ENCODE data around the gene SLC6A9. TPM values are rescaled to one million over a fixed set of nuclear protein-coding genes. Genes with fewer than 3 reads are reported as not detected.

Gene SLC6A9
- total and polyA plus RNA-seq, 2 experiments from 2014 or later = 13.5 to 25.3 TPM

DNA sequence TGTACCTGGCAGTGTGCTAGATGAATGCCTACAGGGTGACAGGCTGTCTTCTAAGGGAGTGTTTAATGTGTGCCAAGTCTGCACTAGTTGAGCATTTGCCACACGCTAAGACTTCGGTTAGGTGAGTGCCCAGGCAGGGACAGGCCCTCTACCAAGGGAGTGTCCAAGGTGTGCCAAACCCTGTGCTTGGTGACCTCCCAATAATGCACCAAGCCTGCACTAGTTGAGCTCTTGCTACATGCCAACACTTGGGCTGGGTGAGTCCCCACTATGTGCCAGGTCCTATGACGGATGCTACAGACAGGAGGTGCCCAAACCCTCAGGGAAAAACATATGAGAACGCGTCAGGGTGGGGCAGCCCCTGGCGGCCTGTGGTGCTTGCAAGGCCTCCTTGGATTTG is 10.8 kb downstream of the SLC6A9 start:
- H3K36me3 ChIP-seq (replicated peaks; ENCODE audit: insufficient read depth, low read depth) = no peaks in the 10 kb centered on the region
- H3K79me2 ChIP-seq = no peaks in the 10 kb centered on the region
- H2AFZ ChIP-seq = no peak overlapping the region
- no peaks in the 10 kb centered on the region for H3K4me1 ChIP-seq (ENCODE audit: insufficient read depth)
- no peaks in the 10 kb centered on the region for H3K9me3 ChIP-seq (ENCODE audit: low read depth)
- no peak for DNase-seq (ENCODE audit: low spot score)
- H3K9me2 ChIP-seq (replicated peaks; ENCODE audit: insufficient read depth) = no peaks in the 10 kb centered on the region
- H3K4me3 ChIP-seq = no peak overlapping the region
- WGBS (ENCODE audit: low lambda C conversion rate, missing lambda C conversion rate) = 90% methylated on average over 6 of the region's 6 CpGs
- no peaks in the 10 kb centered on the region for H3K27me3 ChIP-seq
- H4K20me1 ChIP-seq (ENCODE audit: insufficient read depth, poor library complexity, severe bottlenecking) = no peaks in the 10 kb centered on the region
- TF ChIP-seq EZH2phosphoT487 (IDR thresholded peaks at IDR 0.05; ENCODE audit: low read depth, severe bottlenecking, unreplicated experiment) (no peak), EZH2 (IDR thresholded peaks at IDR 0.05; ENCODE audit: borderline replicate concordance) (no peak)
- TF ChIP-seq, protein P1, sequence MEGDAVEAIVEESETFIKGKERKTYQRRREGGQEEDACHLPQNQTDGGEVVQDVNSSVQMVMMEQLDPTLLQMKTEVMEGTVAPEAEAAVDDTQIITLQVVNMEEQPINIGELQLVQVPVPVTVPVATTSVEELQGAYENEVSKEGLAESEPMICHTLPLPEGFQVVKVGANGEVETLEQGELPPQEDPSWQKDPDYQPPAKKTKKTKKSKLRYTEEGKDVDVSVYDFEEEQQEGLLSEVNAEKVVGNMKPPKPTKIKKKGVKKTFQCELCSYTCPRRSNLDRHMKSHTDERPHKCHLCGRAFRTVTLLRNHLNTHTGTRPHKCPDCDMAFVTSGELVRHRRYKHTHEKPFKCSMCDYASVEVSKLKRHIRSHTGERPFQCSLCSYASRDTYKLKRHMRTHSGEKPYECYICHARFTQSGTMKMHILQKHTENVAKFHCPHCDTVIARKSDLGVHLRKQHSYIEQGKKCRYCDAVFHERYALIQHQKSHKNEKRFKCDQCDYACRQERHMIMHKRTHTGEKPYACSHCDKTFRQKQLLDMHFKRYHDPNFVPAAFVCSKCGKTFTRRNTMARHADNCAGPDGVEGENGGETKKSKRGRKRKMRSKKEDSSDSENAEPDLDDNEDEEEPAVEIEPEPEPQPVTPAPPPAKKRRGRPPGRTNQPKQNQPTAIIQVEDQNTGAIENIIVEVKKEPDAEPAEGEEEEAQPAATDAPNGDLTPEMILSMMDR (IDR thresholded peaks at IDR 0.05; ENCODE audit: poor library complexity) = no peak
- H3K27ac ChIP-seq = no peak overlapping the region
- H3K4me2 ChIP-seq = no peak overlapping the region

DNA sequence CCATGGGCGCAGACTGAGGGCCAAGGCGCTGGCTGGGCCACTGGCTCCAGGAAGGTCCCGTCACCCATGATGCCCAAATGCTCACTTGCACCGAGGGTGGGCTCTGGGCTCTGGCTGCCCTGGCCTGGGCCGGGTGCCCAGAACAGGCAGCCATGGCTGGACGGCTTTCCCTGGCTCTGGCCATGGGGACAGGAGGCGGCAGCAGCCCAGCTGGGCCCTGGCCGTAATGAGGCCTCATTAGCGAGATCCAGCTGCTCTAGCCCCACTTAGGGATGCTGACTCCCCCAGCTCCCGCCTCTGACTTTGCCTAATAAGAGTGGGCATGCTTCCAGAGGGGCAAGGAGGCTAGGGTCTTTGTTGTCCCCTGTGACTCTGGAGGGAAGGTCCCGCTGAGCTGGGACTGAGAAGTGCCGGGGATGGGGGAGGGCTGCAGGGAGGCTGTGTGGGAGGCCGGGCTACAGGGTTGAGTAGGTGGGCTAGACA is 11.8 kb downstream of the SLC6A9 start:
- Histone ChIP-seq H2AFZ (no peak overlapping the region), H3K4me2 (no peak overlapping the region), H3K27me3 (no peaks in the 10 kb centered on the region), H3K27ac (no peak overlapping the region), H3K36me3 (replicated peaks; ENCODE audit: insufficient read depth, low read depth) (no peaks in the 10 kb centered on the region), H3K4me1 (ENCODE audit: insufficient read depth) (no peaks in the 10 kb centered on the region), H3K9me3 (ENCODE audit: low read depth) (no peaks in the 10 kb centered on the region), H3K9me2 (replicated peaks; ENCODE audit: insufficient read depth) (no peaks in the 10 kb centered on the region), H3K4me3 (no peak overlapping the region), H3K79me2 (no peaks in the 10 kb centered on the region), H4K20me1 (ENCODE audit: insufficient read depth, poor library complexity, severe bottlenecking) (no peaks in the 10 kb centered on the region)
- TF ChIP-seq EZH2 (IDR thresholded peaks at IDR 0.05; ENCODE audit: borderline replicate concordance) (no peak), EZH2phosphoT487 (IDR thresholded peaks at IDR 0.05; ENCODE audit: low read depth, severe bottlenecking, unreplicated experiment) (no peak)
- TF ChIP-seq, protein P1 (IDR thresholded peaks at IDR 0.05; ENCODE audit: poor library complexity) = no peak
- WGBS (ENCODE audit: low lambda C conversion rate, missing lambda C conversion rate) = 91% methylated on average over 13 of the region's 13 CpGs
- no peak for DNase-seq (ENCODE audit: low spot score)

DNA sequence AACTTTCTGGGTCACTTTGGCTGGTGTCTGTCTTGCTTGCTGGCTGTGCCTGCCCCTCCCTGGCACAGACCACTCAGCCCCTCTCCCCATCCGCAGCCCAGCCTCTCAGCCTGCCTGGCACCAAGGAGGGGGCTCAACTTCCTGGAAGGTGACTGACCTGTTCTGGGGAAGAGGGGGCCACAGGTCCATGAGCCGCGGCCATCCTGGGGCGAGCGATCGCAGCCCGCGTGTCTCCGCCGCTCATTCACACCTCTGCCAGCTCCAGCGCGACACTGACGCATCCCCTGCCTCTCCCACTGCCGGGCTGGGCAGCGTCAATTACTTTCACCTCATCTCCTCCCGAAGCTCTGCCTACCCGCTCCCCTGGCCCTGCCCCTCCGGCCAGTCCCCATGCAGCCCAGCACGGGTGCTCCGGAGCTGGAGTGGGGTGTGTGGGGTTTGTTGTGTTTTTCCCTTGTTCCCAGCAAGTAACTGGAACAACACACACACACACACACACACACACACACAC is 14.3 kb downstream of the SLC6A9 start:
- H3K4me3 ChIP-seq = no peak overlapping the region
- TF ChIP-seq EZH2phosphoT487 (IDR thresholded peaks at IDR 0.05; ENCODE audit: low read depth, severe bottlenecking, unreplicated experiment) = no peak
- no peak for TF ChIP-seq EZH2 (IDR thresholded peaks at IDR 0.05; ENCODE audit: borderline replicate concordance)
- WGBS (ENCODE audit: low lambda C conversion rate, missing lambda C conversion rate) = 88% methylated on average over 17 of the region's 20 CpGs
- H3K79me2 ChIP-seq = no peaks in the 10 kb centered on the region
- H3K27me3 ChIP-seq = no peaks in the 10 kb centered on the region
- H3K9me2 ChIP-seq (replicated peaks; ENCODE audit: insufficient read depth) = no peaks in the 10 kb centered on the region
- no peak for DNase-seq (ENCODE audit: low spot score)
- no peaks in the 10 kb centered on the region for H3K9me3 ChIP-seq (ENCODE audit: low read depth)
- H3K36me3 ChIP-seq (replicated peaks; ENCODE audit: insufficient read depth, low read depth) = no peaks in the 10 kb centered on the region
- H2AFZ ChIP-seq = no peak overlapping the region
- no peaks in the 10 kb centered on the region for H3K4me1 ChIP-seq (ENCODE audit: insufficient read depth)
- no peak overlapping the region for H3K4me2 ChIP-seq
- H3K27ac ChIP-seq = no peak overlapping the region
- no peaks in the 10 kb centered on the region for H4K20me1 ChIP-seq (ENCODE audit: insufficient read depth, poor library complexity, severe bottlenecking)

DNA sequence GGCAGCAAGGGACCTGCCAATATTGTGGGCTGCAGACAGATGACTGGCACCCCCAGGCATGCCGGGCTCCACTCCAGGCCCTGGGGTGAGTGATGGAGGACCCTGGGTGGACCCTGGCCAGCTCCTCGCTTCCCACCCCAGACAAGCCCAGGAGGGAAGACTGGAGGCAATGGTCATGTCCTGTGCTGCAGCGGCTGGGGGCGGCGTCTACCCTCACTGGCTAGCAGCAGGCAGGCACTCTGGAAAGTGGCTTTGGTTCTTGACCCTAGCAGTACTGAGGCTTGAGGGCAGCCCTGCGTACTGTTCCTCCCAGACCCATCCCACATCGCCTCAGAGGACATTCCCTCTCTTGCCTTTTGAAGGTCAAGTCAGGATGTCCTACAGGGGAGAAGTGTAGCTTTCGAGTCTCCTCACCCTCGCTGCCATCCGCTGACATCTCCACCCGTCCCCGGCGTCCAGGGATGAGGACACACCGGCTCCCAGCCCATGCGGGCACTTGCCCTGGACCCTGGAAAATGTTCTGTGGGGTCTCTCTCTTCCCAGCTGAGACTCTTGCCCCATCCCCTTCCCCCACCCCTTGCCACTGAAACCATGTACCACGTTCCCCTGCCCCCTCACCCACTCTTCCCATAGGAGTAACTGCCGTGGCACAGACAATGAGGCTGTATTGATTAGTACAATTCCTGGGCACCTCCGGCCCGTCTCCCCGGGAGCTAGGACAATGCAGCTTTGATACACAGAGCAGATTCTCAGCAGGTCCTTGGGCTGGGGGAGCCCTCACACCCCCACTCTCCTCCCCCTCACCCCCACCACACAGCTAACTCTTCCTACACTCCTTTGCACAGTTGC is 15.0 kb downstream of the SLC6A9 start:
- Histone ChIP-seq H3K27me3 (no peaks in the 10 kb centered on the region), H3K36me3 (replicated peaks; ENCODE audit: insufficient read depth, low read depth) (no peaks in the 10 kb centered on the region), H3K4me1 (ENCODE audit: insufficient read depth) (no peaks in the 10 kb centered on the region), H3K4me3 (no peak overlapping the region), H2AFZ (no peak overlapping the region), H3K4me2 (no peak overlapping the region), H4K20me1 (ENCODE audit: insufficient read depth, poor library complexity, severe bottlenecking) (no peaks in the 10 kb centered on the region), H3K27ac (no peak overlapping the region), H3K9me2 (replicated peaks; ENCODE audit: insufficient read depth) (no peaks in the 10 kb centered on the region), H3K9me3 (ENCODE audit: low read depth) (no peaks in the 10 kb centered on the region), H3K79me2 (no peaks in the 10 kb centered on the region)
- TF ChIP-seq, protein P1 (IDR thresholded peaks at IDR 0.05; ENCODE audit: poor library complexity) = no peak
- TF ChIP-seq EZH2phosphoT487 (IDR thresholded peaks at IDR 0.05; ENCODE audit: low read depth, severe bottlenecking, unreplicated experiment) (no peak), EZH2 (IDR thresholded peaks at IDR 0.05; ENCODE audit: borderline replicate concordance) (no peak)
- 84% methylated on average over 13 of the region's 20 CpGs for WGBS (ENCODE audit: low lambda C conversion rate, missing lambda C conversion rate)
- DNase-seq (ENCODE audit: low spot score) = no peak

All from hepatocyte (in vitro differentiated cells).